ENCODE measurements around the gene OR7A10. TPM values are rescaled to one million over a fixed set of nuclear protein-coding genes. Genes with fewer than 3 reads are reported as not detected.

The OR7A10 gene
- total RNA-seq = not detected in 2 replicates

GRCh38 chr19:14848822-14849221 lies at the start of gene OR7A10:
TSS of gene OR7A10 (minus strand) at chr19:14848922. CDS start at chr19:14841877, 7,045 bp downstream.

GRCh38 chr19:14886032-14886431 lies 37.3 kb upstream of the OR7A10 start, which contains the start of gene OR7A17:
TSS of gene OR7A17 (minus strand) at chr19:14886132. CDS start at chr19:14881355, 4,777 bp downstream.

GRCh38 chr19:14835011-14835410 lies 13.7 kb downstream of the OR7A10 start, which contains the start of the genes OR7A5 and OR7C1:
TSS of gene OR7A5 (minus strand) at chr19:14835185. CDS start at chr19:14828241, 6,944 bp downstream.
TSS of gene OR7C1 (minus strand) at chr19:14835185. CDS start at chr19:14800136, 35,049 bp downstream.

Small RNAs within 50 kb of the gene (small RNA-seq; reads per million reads assigned to genes)
- gene AC005255.1 = not detected
- not detected for gene OR7A18P

Other genes with a start within 250 kb of the OR7A10 start
- under 0.01 TPM in 1 of 2 replicates, not detected in the other for gene ADGRE3, start 174.1 kb downstream of the OR7A10 start, total RNA-seq
- gene ZNF333, start 158.9 kb downstream of the OR7A10 start, total RNA-seq = 15.8 and 20.7 TPM in 2 replicates
- 1.1 and 3.7 TPM in 2 replicates for gene ADGRE2, start 70.4 kb downstream of the OR7A10 start, total RNA-seq
- not detected in 2 replicates for gene OR7A5, start 13.7 kb downstream of the OR7A10 start, total RNA-seq
- not detected in 2 replicates for gene OR7C1, start 13.7 kb downstream of the OR7A10 start, total RNA-seq
- gene OR7A17, start 37.2 kb upstream of the OR7A10 start, total RNA-seq = not detected in 2 replicates
- not detected in 2 replicates for gene OR7C2, start 92.6 kb upstream of the OR7A10 start, total RNA-seq
- gene SLC1A6, start 130.9 kb upstream of the OR7A10 start, total RNA-seq = not detected in 2 replicates
- gene CASP14, start 200.6 kb upstream of the OR7A10 start, total RNA-seq = not detected in 2 replicates
- gene OR1I1, start 233.3 kb upstream of the OR7A10 start, total RNA-seq = not detected in 2 replicates